Keratinocyte (primary cell): Measurements from ENCODE around the gene GCK. TPM values are rescaled to one million over a fixed set of nuclear protein-coding genes. Genes with fewer than 3 reads are reported as not detected.

Source experiments
- DNase-seq: peaks from one replicate; pipeline ENCODE4 v3.0.0-alpha.2; 2011; ENCODE audit warnings: low read depth, missing footprints, low spot score
- FAIRE-seq: peaks from 2 replicates; lab custom pipeline; 2011; peaks lifted over from hg19 to GRCh38; lab: Jason Lieb, UNC
- H2AFZ ChIP-seq: 2 replicates; pipeline ENCODE4 v1.6.0; 2012; ENCODE audit warnings: low read length, control low read depth, inconsistent platforms; ENCODE audit not compliant: control insufficient read depth
- H3K27ac ChIP-seq: 2 replicates; pipeline ENCODE4 v1.5.1; 2011; ENCODE audit warnings: low read length; ENCODE audit not compliant: control insufficient read depth, insufficient read depth
- H3K27me3 ChIP-seq: 3 replicates; pipeline ENCODE4 v1.6.0; 2011; ENCODE audit warnings: low read length; ENCODE audit not compliant: control insufficient read depth, insufficient read depth; ENCODE audit errors: extremely low read depth
- H3K36me3 ChIP-seq, 2 experiments: 2 replicates in 1 of 2; 3 replicates in 1 of 2; pipeline ENCODE4 v1.5.1; 2011; ENCODE audit warnings: low read length in 2 of 2, mild to moderate bottlenecking in 1 of 2; ENCODE audit not compliant: control insufficient read depth in 2 of 2, insufficient read depth in 2 of 2; ENCODE audit errors: extremely low read depth in 1 of 2
- H3K4me1 ChIP-seq: 3 replicates; pipeline ENCODE4 v1.5.1; 2011; ENCODE audit warnings: low read length; ENCODE audit not compliant: control insufficient read depth, insufficient read depth; ENCODE audit errors: extremely low read depth
- H3K4me2 ChIP-seq: 3 replicates; pipeline ENCODE4 v1.6.0; 2011; ENCODE audit warnings: low read depth, low read length; ENCODE audit not compliant: control insufficient read depth, insufficient read depth; ENCODE audit errors: extremely low read depth
- H3K4me3 ChIP-seq, 3 experiments: fragments of 200-600 bp in 1 of 3; sonication (generic) in 1 of 3; 2 replicates in 2 of 3; 3 replicates in 1 of 3; pipeline ENCODE4 v1.5.1; 2011 to 2016; ENCODE audit warnings: low read length in 3 of 3, mild to moderate bottlenecking in 3 of 3, control low read depth in 2 of 3, inconsistent platforms in 1 of 3, low read depth in 1 of 3, mixed read lengths in 1 of 3, mixed run types in 1 of 3, moderate library complexity in 1 of 3; ENCODE audit not compliant: control insufficient read depth in 2 of 3, insufficient read depth in 2 of 3; ENCODE audit errors: extremely low read depth in 1 of 3
- H3K79me2 ChIP-seq: 2 replicates; pipeline ENCODE4 v1.6.0; 2012; ENCODE audit warnings: low read length; ENCODE audit not compliant: control insufficient read depth, insufficient read depth
- H3K9ac ChIP-seq: 3 replicates; pipeline ENCODE4 v1.6.0; 2011; ENCODE audit warnings: low read length; ENCODE audit not compliant: control insufficient read depth, insufficient read depth; ENCODE audit errors: extremely low read depth
- H3K9me1 ChIP-seq: 3 replicates; pipeline ENCODE4 v1.6.0; 2011; ENCODE audit warnings: low read length; ENCODE audit not compliant: control insufficient read depth, insufficient read depth; ENCODE audit errors: extremely low read depth
- H3K9me3 ChIP-seq: 2 replicates; pipeline ENCODE4 v1.5.1; 2012; ENCODE audit warnings: low read depth, low read length; ENCODE audit not compliant: control insufficient read depth
- H4K20me1 ChIP-seq: 3 replicates; pipeline ENCODE4 v1.6.0; 2011; ENCODE audit warnings: low read length; ENCODE audit not compliant: control insufficient read depth, insufficient read depth; ENCODE audit errors: extremely low read depth
- EZH2 ChIP-seq: IDR thresholded peaks from one replicate; pipeline ENCODE4 v1.6.1; 2012; ENCODE audit warnings: inconsistent platforms, mild to moderate bottlenecking, low read length, moderate library complexity
- dilution Hi-C: fragments of 300-500 bp; cut with MboI; formaldehyde crosslinking; loops from one replicate; pipeline ENCODE4 v1.7.0; 2020; ENCODE audit warnings: low sequenced_read_pairs; ENCODE audit not compliant: extremely low pct_ligation_motif_present
- polyA plus RNA-seq, 5 experiments: library from polyadenylated mRNA; depleted of rRNA in 3 of 5; stranded (reverse) in 3 of 5; stranded (forward) in 1 of 5; unstranded in 1 of 5; fragments of >200 nt; gene quantifications; 1 replicate in 1 of 5; 2 replicates in 3 of 5; 3 replicates in 1 of 5; pipeline versions ENCODE4 v1.2.1 to v1.2.3, GENCODE V29; 2011 to 2012; ENCODE audit warnings: missing spikeins in 2 of 5, low read depth in 1 of 5, low replicate concordance in 1 of 5
- TF ChIP-seq, protein P1 (sequence below), 3 experiments: IDR thresholded peaks in 1 of 3; conservative IDR thresholded peaks in 1 of 3; optimal IDR thresholded peaks in 1 of 3; 2 replicates in 2 of 3; 3 replicates in 1 of 3; pipeline versions ENCODE3 to v1.5.1; 2011; ENCODE audit warnings: low read length in 3 of 3, mild to moderate bottlenecking in 3 of 3, moderate library complexity in 2 of 3, control low read depth in 1 of 3, inconsistent platforms in 1 of 3; ENCODE audit not compliant: insufficient read depth in 2 of 3; ENCODE audit errors: extremely low read depth in 1 of 3

Gene GCK
- polyA plus RNA-seq, 1 donor (not counting 4 experiments of a cell fraction or from before 2014, with no cell fraction given) = not detected

DNA sequence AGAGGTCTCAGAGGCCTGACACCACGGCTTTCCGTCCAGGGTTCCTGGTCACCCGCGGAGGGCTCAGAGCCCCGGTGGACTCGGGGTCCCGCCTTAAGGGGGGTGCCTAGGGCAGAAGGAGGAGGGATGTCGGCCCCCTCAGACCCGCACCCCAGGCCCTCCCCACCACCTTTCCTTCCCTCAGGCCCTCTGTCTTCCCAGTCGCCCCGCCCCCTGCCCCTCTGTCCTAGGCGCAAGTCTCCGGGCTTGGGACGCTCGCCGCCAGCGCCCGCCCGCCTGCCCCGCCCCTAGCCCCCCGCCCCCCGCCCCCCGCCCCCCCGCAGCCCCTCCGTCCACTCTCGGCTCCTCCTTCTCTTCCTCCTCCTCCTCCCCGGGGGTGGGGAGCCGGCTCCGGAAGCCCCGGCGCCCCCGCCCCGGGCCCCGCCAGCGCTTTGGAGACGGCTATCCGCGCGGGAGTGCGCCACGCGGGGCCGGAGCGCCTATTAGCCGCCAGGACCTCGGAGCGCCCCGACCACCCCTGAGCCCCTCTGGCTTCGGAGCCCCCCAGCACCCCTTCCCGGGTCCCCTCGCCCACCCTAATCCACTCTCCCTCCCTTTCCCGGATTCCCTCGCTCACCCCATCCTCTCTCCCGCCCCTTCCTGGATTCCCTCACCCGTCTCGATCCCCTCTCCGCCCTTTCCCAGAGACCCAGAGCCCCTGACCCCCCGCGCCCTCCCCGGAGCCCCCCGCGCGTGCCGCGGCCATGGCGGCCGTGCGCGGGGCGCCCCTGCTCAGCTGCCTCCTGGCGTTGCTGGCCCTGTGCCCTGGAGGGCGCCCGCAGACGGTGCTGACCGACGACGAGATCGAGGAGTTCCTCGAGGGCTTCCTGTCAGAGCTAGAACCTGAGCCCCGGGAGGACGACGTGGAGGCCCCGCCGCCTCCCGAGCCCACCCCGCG is 85.0 kb downstream of the GCK start, which contains the start of gene AEBP1:
TSS of gene AEBP1 (plus strand) at position 423 of the 937 bp plus-strand sequence. CDS start at position 744, 321 bp downstream.
- H3K9me1 ChIP-seq = no peaks in the 10 kb centered on the region
- H2AFZ ChIP-seq = no peak within 1 kb of the TSS
- TF ChIP-seq, protein P1, sequence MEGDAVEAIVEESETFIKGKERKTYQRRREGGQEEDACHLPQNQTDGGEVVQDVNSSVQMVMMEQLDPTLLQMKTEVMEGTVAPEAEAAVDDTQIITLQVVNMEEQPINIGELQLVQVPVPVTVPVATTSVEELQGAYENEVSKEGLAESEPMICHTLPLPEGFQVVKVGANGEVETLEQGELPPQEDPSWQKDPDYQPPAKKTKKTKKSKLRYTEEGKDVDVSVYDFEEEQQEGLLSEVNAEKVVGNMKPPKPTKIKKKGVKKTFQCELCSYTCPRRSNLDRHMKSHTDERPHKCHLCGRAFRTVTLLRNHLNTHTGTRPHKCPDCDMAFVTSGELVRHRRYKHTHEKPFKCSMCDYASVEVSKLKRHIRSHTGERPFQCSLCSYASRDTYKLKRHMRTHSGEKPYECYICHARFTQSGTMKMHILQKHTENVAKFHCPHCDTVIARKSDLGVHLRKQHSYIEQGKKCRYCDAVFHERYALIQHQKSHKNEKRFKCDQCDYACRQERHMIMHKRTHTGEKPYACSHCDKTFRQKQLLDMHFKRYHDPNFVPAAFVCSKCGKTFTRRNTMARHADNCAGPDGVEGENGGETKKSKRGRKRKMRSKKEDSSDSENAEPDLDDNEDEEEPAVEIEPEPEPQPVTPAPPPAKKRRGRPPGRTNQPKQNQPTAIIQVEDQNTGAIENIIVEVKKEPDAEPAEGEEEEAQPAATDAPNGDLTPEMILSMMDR (optimal IDR thresholded peaks at IDR 0.05 in 1 of 3, IDR thresholded peaks at IDR 0.05 in 1 of 3, conservative IDR thresholded peaks at IDR 0.05 in 1 of 3; ENCODE audit: extremely low read depth in 1 of 3, insufficient read depth in 2 of 3, low read length in 3 of 3) = no peak
- TF ChIP-seq EZH2 = no peak

DNA sequence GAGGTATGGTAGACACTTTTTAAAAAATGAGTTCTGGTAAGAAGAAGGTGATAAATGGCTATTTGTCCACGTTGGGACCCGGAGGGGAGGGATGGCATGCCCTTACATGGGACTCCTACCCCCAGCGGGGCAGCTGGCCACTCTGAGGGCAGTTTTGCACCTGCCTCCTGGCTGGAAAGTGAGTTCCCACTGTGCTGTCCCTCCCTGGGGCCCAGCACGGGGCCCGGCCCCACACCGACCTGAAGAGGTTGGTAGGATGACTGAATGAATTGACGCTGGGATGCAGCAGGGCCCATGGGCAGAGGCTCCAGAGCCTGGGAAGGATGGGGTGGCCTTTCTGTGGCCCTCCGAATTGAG is 85.7 kb downstream of the GCK start:
- H3K27ac ChIP-seq = no peak overlapping the region
- H4K20me1 ChIP-seq = no peaks in the 10 kb centered on the region
- no peaks in the 10 kb centered on the region for H3K36me3 ChIP-seq
- H3K4me2 ChIP-seq = no peak overlapping the region
- H3K4me3 ChIP-seq = no peak overlapping the region
- FAIRE-seq (no peak), DNase-seq (no peak)
- H3K9me1 ChIP-seq = no peaks in the 10 kb centered on the region
- H3K27me3 ChIP-seq = peaks cover 11% of the 10 kb centered on the region
- no peak overlapping the region for H3K9ac ChIP-seq
- dilution Hi-C loops = no loop called here
- H3K9me3 ChIP-seq = no peaks in the 10 kb centered on the region
- TF ChIP-seq, protein P1 (optimal IDR thresholded peaks at IDR 0.05 in 1 of 3, IDR thresholded peaks at IDR 0.05 in 1 of 3, conservative IDR thresholded peaks at IDR 0.05 in 1 of 3; ENCODE audit: extremely low read depth in 1 of 3, insufficient read depth in 2 of 3, low read length in 3 of 3) = no peak
- no peak for TF ChIP-seq EZH2
- H3K79me2 ChIP-seq = no peaks in the 10 kb centered on the region
- H2AFZ ChIP-seq = no peak overlapping the region
- peaks cover 25% of the 10 kb centered on the region for H3K4me1 ChIP-seq

More for the DNA sequence above, 85.0 kb downstream of the GCK start, which contains the start of gene AEBP1:
- Histone ChIP-seq H3K79me2 (no peaks in the 10 kb centered on the region), H3K9me3 (no peaks in the 10 kb centered on the region), H3K27me3 (peaks cover 11% of the 10 kb centered on the region), H3K4me3 (no peak within 1 kb of the TSS), H3K36me3 (no peaks in the 10 kb centered on the region), H3K9ac (no peak within 1 kb of the TSS), H3K27ac (no peak within 1 kb of the TSS), H3K4me2 (no peak within 1 kb of the TSS), H4K20me1 (no peaks in the 10 kb centered on the region), H3K4me1 (peaks cover 25% of the 10 kb centered on the region)
- no peak for DNase-seq
- FAIRE-seq = no peak
- dilution Hi-C loops = no loop called here
